H1 (cell line): Measurements from ENCODE around the gene KCTD16. TPM values are rescaled to one million over a fixed set of nuclear protein-coding genes. Genes with fewer than 3 reads are reported as not detected.

Source experiments
- CBX8 ChIP-seq: fragments of 300-800, 300-1000 bp; sonication (generic); IDR thresholded peaks from 2 replicates; pipeline ENCODE4 v1.7.1; 2016; ENCODE audit warnings: low read depth, low read length, borderline replicate concordance
- EZH2 ChIP-seq: fragments of 200-600 bp; sonication (generic); IDR thresholded peaks from 2 replicates; pipeline ENCODE4 v1.7.1; 2012; ENCODE audit warnings: low read depth, mild to moderate bottlenecking, moderate library complexity, low read length, inconsistent platforms; ENCODE audit not compliant: severe bottlenecking
- RNF2 ChIP-seq: fragments of 200-900, 300-1000 bp; sonication (generic); IDR thresholded peaks from 2 replicates; pipeline ENCODE4 v1.7.1; 2016; ENCODE audit warnings: borderline replicate concordance, low read depth, mild to moderate bottlenecking, antibody characterized with exemption, low read length; ENCODE audit not compliant: poor library complexity, severe bottlenecking; ENCODE audit errors: missing control alignments
- TAF1 ChIP-seq: IDR thresholded peaks from 2 replicates; pipeline ENCODE4 v1.6.1; 2011; ENCODE audit warnings: mild to moderate bottlenecking, low read depth, low read length
- TBP ChIP-seq: IDR thresholded peaks from 2 replicates; pipeline ENCODE4 v1.6.1; 2011; ENCODE audit warnings: low read depth, low read length, improper control_type of control experiment
- ZNF274 ChIP-seq: IDR thresholded peaks from 2 replicates; pipeline ENCODE4 v1.7.0; 2012; ENCODE audit warnings: low read length, borderline replicate concordance; ENCODE audit errors: extremely low read depth
- polyA plus RNA-seq, 7 experiments: library from polyadenylated mRNA; depleted of rRNA in 3 of 7; stranded (reverse) in 5 of 7; unstranded in 2 of 7; fragments of >200 nt in 5 of 7; fragments of 200-250 nt in 2 of 7; gene quantifications; 1 replicate in 5 of 7; 2 replicates in 1 of 7; 4 replicates in 1 of 7; pipeline versions ENCODE4 v1.2.1 to v1.2.3, GENCODE V29; 2011 to 2013; ENCODE audit warnings: missing spikeins in 2 of 7, mixed read lengths in 2 of 7
- total RNA-seq: library from RNA; stranded (reverse); fragmentation: NEBNext Ultra II Directional; extraction: Animal tissue kit (Norgen Biotek cat#: 25700); gene quantifications from 2 replicates; pipeline ENCODE4 v1.2.1, GENCODE V29; 2021

Gene KCTD16
- total and polyA plus RNA-seq, 2 of the 8 experiments (the other 6 are each of a cell fraction or from before 2014, with no cell fraction given): 0.03 to 0.24 TPM

GRCh38 chr5:144352330-144352729 lies 181.7 kb downstream of the KCTD16 start (continued):
- no peak for TF ChIP-seq EZH2
- TF ChIP-seq RNF2: no peak
- TF ChIP-seq CBX8: no peak
- no peak for TF ChIP-seq ZNF274
- TF ChIP-seq TAF1: no peak
- no peak for TF ChIP-seq TBP
